Esophagus squamous epithelium (tissue), 5 donors: Measurements from ENCODE around the gene ARHGAP4. TPM values are rescaled to one million over a fixed set of nuclear protein-coding genes. Genes with fewer than 3 reads are reported as not detected.
A peak's percentile ranks its signal among the peaks of the same experiment; 100 is the strongest.

Experiments
- DNase-seq: peaks from one replicate; lab custom pipeline; 2025; lab: John Stamatoyannopoulos, UW
- H3K27ac ChIP-seq, 4 donors: fragments of 200-600 bp; sonication (generic); one replicate each; pipeline ENCODE4 v1.5.1; 2016 to 2019; ENCODE audit warnings: mild to moderate bottlenecking in 1 of 4
- H3K27me3 ChIP-seq, 4 donors: fragments of 200-600 bp; sonication (generic); 1 replicate in 3 of 4; 2 replicates in 1 of 4; pipeline versions ENCODE4 v1.5.1 to v1.6.0; 2017 to 2021; ENCODE audit warnings: antibody characterized with exemption in 1 of 4
- H3K36me3 ChIP-seq, 3 donors: fragments of 200-600 bp; sonication (generic); one replicate each; pipeline ENCODE4 v1.5.1; 2016 to 2019
- H3K4me1 ChIP-seq, 3 donors: fragments of 200-600 bp; sonication (generic); one replicate each; pipeline ENCODE4 v1.5.1; 2017 to 2019
- H3K4me3 ChIP-seq, 4 donors: fragments of 200-600 bp; sonication (generic); 1 replicate in 3 of 4; 2 replicates in 1 of 4; pipeline ENCODE4 v1.5.1; 2016 to 2019; ENCODE audit warnings: mild to moderate bottlenecking in 2 of 4, moderate library complexity in 1 of 4
- H3K9me3 ChIP-seq, 3 donors: fragments of 200-600 bp; sonication (generic); one replicate each; pipeline ENCODE4 v1.5.1; 2016 to 2019
- POLR2A ChIP-seq, 4 donors: fragments of 450-650 bp; IDR thresholded peaks; one replicate each; pipeline ENCODE4 v1.6.1; 2017; ENCODE audit warnings: antibody characterized with exemption in 4 of 4, mild to moderate bottlenecking in 4 of 4, moderate library complexity in 3 of 4
- WGBS, 2 donors: methylation state at CpG; one replicate each; pipeline ENCODE4 v1.1.5; 2018; 5-methylcytosine and 5-hydroxymethylcytosine counted together
- intact Hi-C: fragments of 100-400 bp; cut with DNase I; formaldehyde crosslinking; loops from one replicate; pipeline ENCODE4 v1.15.0; 2022
- total RNA-seq, 4 donors: library from RNA; depleted of rRNA; stranded (reverse); fragments of >200 nt; gene quantifications; one replicate each; pipeline ENCODE4 v1.1.0, GENCODE V29; 2016
- TF ChIP-seq, protein P1 (sequence below), 6 experiments: fragments of 450-650 bp in 4 of 6; fragments of 200-600 bp in 2 of 6; sonication (generic) in 2 of 6; IDR thresholded peaks; one replicate each; pipeline ENCODE4 v1.5.1; 2016 to 2019; ENCODE audit warnings: antibody characterized with exemption in 6 of 6, mild to moderate bottlenecking in 4 of 6, moderate library complexity in 4 of 6
- donor health status: DM: yes; HTN: yes; CAD: no.

The ARHGAP4 gene
- total RNA-seq, 4 donors from 2014 or later = 3.9 to 18.3 (median 7.6) TPM

DNA sequence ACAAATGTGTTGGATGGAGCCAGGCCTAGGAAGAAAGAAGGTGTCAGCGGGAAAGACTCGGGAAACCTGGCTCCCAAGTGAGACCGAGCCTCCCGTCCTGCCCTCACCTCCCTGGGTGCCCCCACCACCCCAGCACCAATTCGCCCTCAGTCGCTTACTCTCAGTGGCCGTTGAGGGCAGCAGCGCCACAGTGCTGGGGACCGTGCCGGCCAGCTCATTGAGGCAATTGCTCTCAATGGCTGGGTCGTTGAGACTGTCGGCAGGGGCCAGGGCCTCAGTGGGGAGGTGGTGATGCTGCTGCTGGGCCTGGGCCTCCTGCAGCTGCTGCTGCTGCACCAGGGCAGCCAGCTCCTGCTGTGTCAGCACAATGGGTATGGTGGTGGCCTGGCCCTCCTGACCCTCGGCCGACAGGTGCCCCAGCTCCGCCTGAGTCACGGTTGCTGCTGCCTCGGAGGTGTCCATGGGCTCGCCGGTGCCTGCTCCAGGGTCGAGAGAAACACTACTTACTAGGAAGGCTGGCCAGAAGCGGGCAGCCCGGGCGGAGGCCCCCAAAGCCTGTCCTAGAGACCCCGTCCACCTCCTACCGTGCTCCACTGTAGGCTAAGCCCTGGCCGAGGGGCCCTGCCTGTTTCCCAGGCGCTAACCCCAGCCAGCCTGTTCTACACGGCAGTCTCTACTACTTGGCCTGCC is 25.8 kb upstream of the ARHGAP4 start:
- peaks cover 29 to 82% (median 30%) of the 10 kb centered on the region in 3 donors for H3K36me3 ChIP-seq
- H3K27ac ChIP-seq = peak overlapping the region in 3 of 4 donors; percentile 69 to 82 (median 75)
- DNase-seq = no peak

DNA sequence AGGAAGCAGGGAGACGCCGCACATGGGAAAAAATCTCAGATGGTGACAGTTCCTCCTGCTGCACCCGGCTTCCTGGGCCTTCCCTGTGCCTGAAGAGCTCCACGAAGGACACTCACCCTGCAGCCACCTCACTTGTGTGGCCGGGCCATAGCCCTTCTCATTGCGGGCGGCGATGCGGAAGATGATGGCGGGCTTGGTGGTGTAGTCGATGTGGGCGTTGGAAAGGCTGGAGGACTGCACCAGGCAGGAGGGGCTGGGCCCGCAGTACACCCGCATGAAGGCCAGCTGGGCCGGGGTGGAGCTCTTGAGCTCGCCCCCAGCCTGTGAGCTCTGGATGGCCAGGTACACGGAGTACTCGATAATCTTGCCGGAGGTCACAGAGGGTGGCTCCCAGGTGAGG is 24.1 kb upstream of the ARHGAP4 start:
- H3K27ac ChIP-seq = peak overlapping the region in 3 of 4 donors; percentile 34 to 77 (median 59)
- intact Hi-C loops = no loop called here

More for the DNA sequence above, 25.8 kb upstream of the ARHGAP4 start:
- H3K27me3 ChIP-seq = no peaks in the 10 kb centered on the region
- WGBS, 2 donors = 87% methylated on average over 7 of the region's 28 CpGs; no CpG with 5 or more reads in 1 of the 2 donors
- intact Hi-C loops = no loop called here
- peaks cover 0 to 33% (median 0%) of the 10 kb centered on the region in 3 donors for H3K4me1 ChIP-seq
- H3K9me3 ChIP-seq = no peaks in the 10 kb centered on the region
- TF ChIP-seq POLR2A (IDR thresholded peaks at IDR 0.05) = no peak
- TF ChIP-seq, protein P1, sequence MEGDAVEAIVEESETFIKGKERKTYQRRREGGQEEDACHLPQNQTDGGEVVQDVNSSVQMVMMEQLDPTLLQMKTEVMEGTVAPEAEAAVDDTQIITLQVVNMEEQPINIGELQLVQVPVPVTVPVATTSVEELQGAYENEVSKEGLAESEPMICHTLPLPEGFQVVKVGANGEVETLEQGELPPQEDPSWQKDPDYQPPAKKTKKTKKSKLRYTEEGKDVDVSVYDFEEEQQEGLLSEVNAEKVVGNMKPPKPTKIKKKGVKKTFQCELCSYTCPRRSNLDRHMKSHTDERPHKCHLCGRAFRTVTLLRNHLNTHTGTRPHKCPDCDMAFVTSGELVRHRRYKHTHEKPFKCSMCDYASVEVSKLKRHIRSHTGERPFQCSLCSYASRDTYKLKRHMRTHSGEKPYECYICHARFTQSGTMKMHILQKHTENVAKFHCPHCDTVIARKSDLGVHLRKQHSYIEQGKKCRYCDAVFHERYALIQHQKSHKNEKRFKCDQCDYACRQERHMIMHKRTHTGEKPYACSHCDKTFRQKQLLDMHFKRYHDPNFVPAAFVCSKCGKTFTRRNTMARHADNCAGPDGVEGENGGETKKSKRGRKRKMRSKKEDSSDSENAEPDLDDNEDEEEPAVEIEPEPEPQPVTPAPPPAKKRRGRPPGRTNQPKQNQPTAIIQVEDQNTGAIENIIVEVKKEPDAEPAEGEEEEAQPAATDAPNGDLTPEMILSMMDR (IDR thresholded peaks at IDR 0.05) = no peak
- no peak overlapping the region for H3K4me3 ChIP-seq

DNA sequence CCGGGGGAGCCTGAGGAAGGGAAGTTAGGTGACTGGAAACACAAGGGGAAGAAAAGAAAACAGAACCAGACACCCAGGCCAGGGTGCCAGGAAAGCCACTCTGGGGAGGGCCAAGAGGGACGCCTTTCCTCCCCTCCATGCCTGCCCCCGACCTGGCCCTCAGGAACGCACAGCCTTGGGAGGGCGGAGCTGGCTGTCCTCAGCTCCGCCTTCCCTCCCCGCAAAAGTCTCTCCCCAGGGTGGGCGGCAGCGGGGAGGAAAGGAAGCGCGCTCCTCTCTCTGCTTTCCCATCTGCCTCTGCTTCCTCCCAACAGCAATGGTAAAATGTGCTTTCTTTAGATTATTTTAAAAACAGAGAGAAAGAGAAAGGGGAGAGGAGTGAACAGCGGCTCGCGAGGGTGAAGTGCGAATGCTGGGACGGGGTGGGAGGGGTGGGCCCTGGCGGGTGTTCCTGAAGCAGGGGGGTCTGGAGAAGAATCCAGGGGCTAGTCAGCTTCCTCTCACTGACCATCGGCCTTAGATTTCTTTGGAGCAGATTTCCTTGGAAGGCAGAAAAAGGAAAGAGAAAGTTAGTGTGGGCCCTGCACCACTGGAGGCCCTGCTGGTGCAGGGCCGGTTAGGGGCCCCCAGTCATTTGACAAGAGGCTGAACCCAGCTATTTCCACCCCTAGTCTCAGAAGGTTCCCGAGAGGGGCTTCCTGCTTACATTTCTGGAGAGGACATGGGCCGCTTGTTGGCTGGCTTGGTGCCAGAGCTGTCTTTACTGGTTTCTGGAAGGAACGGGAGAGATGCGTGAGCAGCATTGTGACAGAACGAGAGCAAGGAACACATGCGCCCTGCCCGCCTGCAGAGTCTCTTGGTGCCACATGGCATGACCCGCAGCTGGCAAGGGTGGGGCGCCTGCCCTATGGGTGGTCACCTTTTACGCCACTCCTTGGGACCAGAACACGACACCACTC is 23.1 kb upstream of the ARHGAP4 start:
- DNase-seq = no peak
- intact Hi-C loops = loop anchor here (5.0 kb wide), 1 partner anchor 182 kb away; no protein-coding TSS in a partner anchor
- 57 to 68% methylated on average over 1 to 11 of the region's 30 CpGs for WGBS, 2 donors

More for the DNA sequence above, 24.1 kb upstream of the ARHGAP4 start:
- H3K27me3 ChIP-seq = no peaks in the 10 kb centered on the region
- no peaks in the 10 kb centered on the region for H3K9me3 ChIP-seq
- H3K4me3 ChIP-seq = no peak overlapping the region
- no peak for DNase-seq
- no peak for TF ChIP-seq POLR2A (IDR thresholded peaks at IDR 0.05)
- TF ChIP-seq, protein P1 (IDR thresholded peaks at IDR 0.05) = no peak
- WGBS, 2 donors = 100% methylated on average over 1 of the region's 19 CpGs; no CpG with 5 or more reads in 1 of the 2 donors
- H3K4me1 ChIP-seq = peaks cover 0 to 33% (median 0%) of the 10 kb centered on the region in 3 donors
- H3K36me3 ChIP-seq = peaks cover 19 to 65% (median 30%) of the 10 kb centered on the region in 3 donors

DNA sequence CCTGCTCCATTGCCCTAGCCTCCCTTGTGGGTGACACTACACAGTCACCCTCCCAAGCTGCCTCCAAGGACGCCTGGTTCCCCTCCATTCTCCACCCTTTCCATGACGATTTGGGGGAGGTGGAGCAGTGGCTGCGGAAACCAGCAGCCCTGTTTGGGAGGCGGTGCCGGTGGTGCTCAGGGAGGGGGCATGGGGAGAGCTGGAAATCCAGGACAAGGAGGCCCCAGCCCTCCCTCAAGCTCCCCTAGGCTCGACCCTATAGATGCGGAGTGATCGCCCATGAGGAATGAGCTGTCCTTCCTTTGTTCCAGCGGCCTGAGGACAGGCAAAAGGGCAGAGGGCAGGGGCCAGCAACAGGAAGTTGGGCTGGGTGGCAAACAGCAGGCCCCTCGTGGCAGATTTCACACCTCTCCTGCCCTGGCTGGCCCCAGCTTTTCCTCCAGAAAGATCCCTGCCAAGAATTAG is 22.0 kb upstream of the ARHGAP4 start:
- no peaks in the 10 kb centered on the region for H3K27me3 ChIP-seq
- no peak for DNase-seq
- H3K9me3 ChIP-seq = no peaks in the 10 kb centered on the region
- intact Hi-C loops = loop anchor here (5.0 kb wide), 1 partner anchor 181 kb away; no protein-coding TSS in a partner anchor
- H3K4me3 ChIP-seq = no peak overlapping the region
- H3K4me1 ChIP-seq = peaks cover 0 to 28% (median 0%) of the 10 kb centered on the region in 3 donors
- WGBS, 2 donors = 80 to 82% methylated on average over 2 to 5 of the region's 10 CpGs
- peaks cover 19 to 47% (median 25%) of the 10 kb centered on the region in 3 donors for H3K36me3 ChIP-seq
- TF ChIP-seq, protein P1 (IDR thresholded peaks at IDR 0.05) = no peak
- TF ChIP-seq POLR2A (IDR thresholded peaks at IDR 0.05) = no peak
- H3K27ac ChIP-seq = peak overlapping the region; percentile 39 to 77 (median 68)

More for the DNA sequence above, 23.1 kb upstream of the ARHGAP4 start:
- no peak overlapping the region for H3K4me3 ChIP-seq
- peaks cover 0 to 36% (median 0%) of the 10 kb centered on the region in 3 donors for H3K4me1 ChIP-seq
- no peaks in the 10 kb centered on the region for H3K9me3 ChIP-seq
- TF ChIP-seq POLR2A (IDR thresholded peaks at IDR 0.05) = no peak
- TF ChIP-seq, protein P1 (IDR thresholded peaks at IDR 0.05) = no peak
- H3K27me3 ChIP-seq = no peaks in the 10 kb centered on the region
- peak overlapping the region; percentile 5 to 77 (median 58) for H3K27ac ChIP-seq
- peaks cover 19 to 55% (median 30%) of the 10 kb centered on the region in 3 donors for H3K36me3 ChIP-seq
